PC-3 (cell line): ENCODE results near the gene SSUH2. TPM values are rescaled to one million over a fixed set of nuclear protein-coding genes. Genes with fewer than 3 reads are reported as not detected.

Experiments used
- ATAC-seq: fragments of 200-7000 bp; cut with Tn5 transposase; 2 replicates; pipeline ENCODE4 v1.9.1; 2020; ENCODE audit warnings: mild to moderate bottlenecking, moderate library complexity
- BruUV-seq: library from RNA; stranded (reverse); fragments of 400-500 nt; replicated peaks from 2 replicates; lab custom pipeline; 2021; lab: Mats Ljungman, UMichigan
- CTCF ChIA-PET: fragments of 300-600 bp; sonication (Branson Sonifier 250); formaldehyde crosslinking; loops from one replicate; lab custom pipeline; 2022; ENCODE audit warnings: antibody characterized with exemption; lab: Charles Lee
- POLR2A ChIA-PET: fragments of 300-600 bp; sonication (Branson Sonifier 250); formaldehyde crosslinking; loops from one replicate; lab custom pipeline; 2022; ENCODE audit warnings: antibody characterized with exemption; ENCODE audit not compliant: unreplicated experiment; lab: Charles Lee
- DNase-seq: peaks from one replicate; pipeline ENCODE4 v3.0.0-alpha.2; 2015
- H2AFZ ChIP-seq: fragments of 300-600 bp; sonication (generic); 2 replicates; pipeline ENCODE4 v1.6.0; 2016; ENCODE audit warnings: antibody characterized with exemption, low read length
- H3F3A ChIP-seq: fragments of 300-600 bp; sonication (generic); one replicate; pipeline ENCODE4 v1.6.0; 2017; ENCODE audit warnings: antibody characterized with exemption, low read length, control low read depth, mild to moderate bottlenecking; ENCODE audit not compliant: unreplicated experiment
- H3K27ac ChIP-seq: fragments of 300-600 bp; sonication (generic); 2 replicates; pipeline ENCODE4 v1.5.1; 2016; ENCODE audit warnings: mild to moderate bottlenecking, low read length
- H3K27me3 ChIP-seq: fragments of 300-600 bp; sonication (generic); 2 replicates; pipeline ENCODE4 v1.6.1; 2016; ENCODE audit warnings: low read length, mixed read lengths
- H3K36me3 ChIP-seq: fragments of 300-600 bp; sonication (generic); 2 replicates; pipeline ENCODE4 v1.6.1; 2016; ENCODE audit warnings: low read depth, mixed run types, low read length, mixed read lengths
- H3K4me1 ChIP-seq: fragments of 300-600 bp; sonication (generic); 2 replicates; pipeline ENCODE4 v1.5.1; 2016; ENCODE audit warnings: low read length; ENCODE audit not compliant: insufficient read depth
- H3K4me2 ChIP-seq: fragments of 300-600 bp; sonication (generic); 2 replicates; pipeline ENCODE4 v1.6.0; 2016; ENCODE audit warnings: low read length
- H3K4me3 ChIP-seq: fragments of 300-600 bp; sonication (generic); 2 replicates; pipeline ENCODE4 v1.5.1; 2016; ENCODE audit warnings: mild to moderate bottlenecking, low read length, mixed read lengths
- H3K79me2 ChIP-seq: fragments of 300-600 bp; sonication (generic); 2 replicates; pipeline ENCODE4 v1.6.1; 2017; ENCODE audit warnings: low read length, mixed read lengths
- H3K9ac ChIP-seq: fragments of 300-600 bp; sonication (generic); 2 replicates; pipeline ENCODE4 v1.6.0; 2016; ENCODE audit warnings: mild to moderate bottlenecking, low read length
- H3K9me2 ChIP-seq: fragments of 300-600 bp; sonication (generic); replicated peaks from 2 replicates; pipeline ENCODE4 v1.6.1; 2016; ENCODE audit warnings: mixed run types, low read length, mixed read lengths
- H3K9me3 ChIP-seq: fragments of 300-600 bp; sonication (generic); 2 replicates; pipeline ENCODE4 v1.6.1; 2016; ENCODE audit warnings: low read length, mixed read lengths
- H4K20me1 ChIP-seq: fragments of 300-600 bp; sonication (generic); 2 replicates; pipeline ENCODE4 v1.6.1; 2016; ENCODE audit warnings: low read length, mixed read lengths
- EZH2 ChIP-seq: fragments of 300-600 bp; sonication (generic); IDR thresholded peaks from one replicate; pipeline ENCODE4 v1.6.1; 2017; ENCODE audit warnings: antibody characterized with exemption, mild to moderate bottlenecking, low read length; ENCODE audit not compliant: unreplicated experiment
- EZH2phosphoT487 ChIP-seq: fragments of 300-600 bp; sonication (generic); IDR thresholded peaks from 2 replicates; pipeline ENCODE4 v1.6.1; 2018; ENCODE audit warnings: mild to moderate bottlenecking, antibody characterized with exemption, low read length, borderline replicate concordance
- intact Hi-C: fragments of 100-400 bp; cut with micrococcal nuclease; formaldehyde crosslinking; loops from 2 replicates; pipeline ENCODE4 v1.9.0; 2023
- total RNA-seq: library from RNA; depleted of rRNA; stranded (reverse); fragments of >200 nt; gene quantifications from 2 replicates; pipeline ENCODE4 v1.2.3, GENCODE V29; 2014
- TF ChIP-seq, protein P1 (sequence below): fragments of 300-600 bp; sonication (generic); conservative IDR thresholded peaks from 2 replicates; pipeline ENCODE4 v1.5.1; 2017; ENCODE audit warnings: antibody characterized with exemption, low read depth, mild to moderate bottlenecking, low read length

The SSUH2 gene
- total RNA-seq, 1 experiment from 2014 or later, result 0.44 TPM

- Histone ChIP-seq H3K4me3 (no peak overlapping the region), H3K27ac (no peak overlapping the region), H3K27me3 (no peaks in the 10 kb centered on the region), H3K9me3 (no peaks in the 10 kb centered on the region), H3K36me3 (no peaks in the 10 kb centered on the region), H3F3A (no peaks in the 10 kb centered on the region), H3K4me1 (no peaks in the 10 kb centered on the region), H2AFZ (no peak overlapping the region), H3K79me2 (no peaks in the 10 kb centered on the region), H4K20me1 (no peaks in the 10 kb centered on the region), H3K9ac (no peak overlapping the region), H3K4me2 (no peak overlapping the region), H3K9me2 (no peaks in the 10 kb centered on the region)
- no peak for DNase-seq
- intact Hi-C loops, result no loop called here
- ATAC-seq, result no peak
- POLR2A ChIA-PET, result no interaction called here
- CTCF ChIA-PET, result no interaction called here
- TF ChIP-seq, protein P1, sequence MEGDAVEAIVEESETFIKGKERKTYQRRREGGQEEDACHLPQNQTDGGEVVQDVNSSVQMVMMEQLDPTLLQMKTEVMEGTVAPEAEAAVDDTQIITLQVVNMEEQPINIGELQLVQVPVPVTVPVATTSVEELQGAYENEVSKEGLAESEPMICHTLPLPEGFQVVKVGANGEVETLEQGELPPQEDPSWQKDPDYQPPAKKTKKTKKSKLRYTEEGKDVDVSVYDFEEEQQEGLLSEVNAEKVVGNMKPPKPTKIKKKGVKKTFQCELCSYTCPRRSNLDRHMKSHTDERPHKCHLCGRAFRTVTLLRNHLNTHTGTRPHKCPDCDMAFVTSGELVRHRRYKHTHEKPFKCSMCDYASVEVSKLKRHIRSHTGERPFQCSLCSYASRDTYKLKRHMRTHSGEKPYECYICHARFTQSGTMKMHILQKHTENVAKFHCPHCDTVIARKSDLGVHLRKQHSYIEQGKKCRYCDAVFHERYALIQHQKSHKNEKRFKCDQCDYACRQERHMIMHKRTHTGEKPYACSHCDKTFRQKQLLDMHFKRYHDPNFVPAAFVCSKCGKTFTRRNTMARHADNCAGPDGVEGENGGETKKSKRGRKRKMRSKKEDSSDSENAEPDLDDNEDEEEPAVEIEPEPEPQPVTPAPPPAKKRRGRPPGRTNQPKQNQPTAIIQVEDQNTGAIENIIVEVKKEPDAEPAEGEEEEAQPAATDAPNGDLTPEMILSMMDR, result no peak
- TF ChIP-seq EZH2 (no peak), EZH2phosphoT487 (no peak)
- BruUV-seq, result no TSS peak
These were observed 48.0 kb downstream of the SSUH2 start for GRCh38 chr3:8596321-8597218.

- Histone ChIP-seq H3F3A (no peaks in the 10 kb centered on the region), H3K79me2 (no peaks in the 10 kb centered on the region), H3K9me3 (no peaks in the 10 kb centered on the region), H3K4me3 (no peak overlapping the region), H2AFZ (no peak overlapping the region), H3K27me3 (no peaks in the 10 kb centered on the region), H3K27ac (no peak overlapping the region), H3K4me1 (no peaks in the 10 kb centered on the region), H3K9ac (no peak overlapping the region), H4K20me1 (no peaks in the 10 kb centered on the region), H3K4me2 (no peak overlapping the region), H3K9me2 (no peaks in the 10 kb centered on the region), H3K36me3 (no peaks in the 10 kb centered on the region)
- ATAC-seq (no peak), DNase-seq (no peak)
- CTCF ChIA-PET, result no interaction called here
- intact Hi-C loops, result no loop called here
- POLR2A ChIA-PET, result no interaction called here
- no peak for TF ChIP-seq EZH2phosphoT487
- TF ChIP-seq, protein P1, result no peak
- no peak for TF ChIP-seq EZH2
- BruUV-seq, result no TSS peak
These were observed 48.9 kb downstream of the SSUH2 start for GRCh38 chr3:8595695-8596115.

DNA sequence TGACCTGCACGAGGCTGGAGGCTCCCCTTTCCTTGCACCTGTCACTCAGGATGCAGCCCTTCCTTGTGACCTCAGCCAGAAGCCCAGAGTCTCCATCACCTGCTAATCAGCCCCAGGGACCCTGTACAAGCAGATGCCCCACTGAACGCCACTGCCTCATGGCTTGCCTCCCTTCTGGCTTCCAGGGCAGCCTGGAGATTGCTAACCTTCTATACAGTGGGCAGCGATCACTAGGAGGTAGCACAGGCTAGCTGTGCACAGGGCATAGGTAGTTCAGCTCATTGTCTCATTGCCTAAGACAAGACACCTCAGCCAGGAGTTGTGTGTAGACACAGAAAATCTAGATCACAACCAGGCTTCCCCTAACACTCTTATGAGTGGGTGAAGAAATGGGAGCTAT lies 49.3 kb downstream of the SSUH2 start:
- Histone ChIP-seq H3K4me1 (no peaks in the 10 kb centered on the region), H3K27ac (no peak overlapping the region), H3K4me3 (no peak overlapping the region), H3K9me3 (no peaks in the 10 kb centered on the region), H4K20me1 (no peaks in the 10 kb centered on the region), H3K4me2 (no peak overlapping the region), H3K27me3 (no peaks in the 10 kb centered on the region), H2AFZ (no peak overlapping the region), H3F3A (no peaks in the 10 kb centered on the region), H3K36me3 (no peaks in the 10 kb centered on the region), H3K9ac (no peak overlapping the region), H3K79me2 (no peaks in the 10 kb centered on the region), H3K9me2 (no peaks in the 10 kb centered on the region)
- ATAC-seq (no peak), DNase-seq (no peak)
- TF ChIP-seq EZH2phosphoT487, result no peak
- TF ChIP-seq, protein P1, result no peak
- ChIA-PET CTCF (no interaction called here), POLR2A (no interaction called here)
- intact Hi-C loops, result no loop called here
- BruUV-seq, result no TSS peak
